HG02970 (cell line): ENCODE results near the gene NECAB2.

Experiments used
- ATAC-seq: cut with Tn5 transposase; IDR thresholded peaks from one replicate; pipeline ENCODE4 v1.9.1; 2021; ENCODE audit warnings: mild to moderate bottlenecking, moderate library complexity, moderate number of reproducible peaks; ENCODE audit not compliant: unreplicated experiment, low FRiP score

The NECAB2 gene

GRCh38 chr16:84014570-84015327 is 46.7 kb downstream of the NECAB2 start:
- ATAC-seq = no peak

- no peak for ATAC-seq
These were observed 47.4 kb downstream of the NECAB2 start for GRCh38 chr16:84015399-84015798.

- ATAC-seq = no peak
These were observed 48.4 kb downstream of the NECAB2 start for GRCh38 chr16:84016477-84016876.

GRCh38 chr16:84018710-84019109 is 50.7 kb downstream of the NECAB2 start:
- no peak for ATAC-seq

- no peak for ATAC-seq
These were observed 52.3 kb downstream of the NECAB2 start for GRCh38 chr16:84020353-84020752.

- ATAC-seq = no peak
These were observed 53.4 kb downstream of the NECAB2 start for GRCh38 chr16:84021488-84021887.

- ATAC-seq = no peak
These were observed 54.6 kb downstream of the NECAB2 start for GRCh38 chr16:84022644-84023043.

GRCh38 chr16:84024854-84025253 is 56.8 kb downstream of the NECAB2 start:
- no peak for ATAC-seq

GRCh38 chr16:84026606-84027005 is 58.6 kb downstream of the NECAB2 start:
- ATAC-seq = no peak

GRCh38 chr16:84027625-84028024 is 59.6 kb downstream of the NECAB2 start:
- no peak for ATAC-seq

- no peak for ATAC-seq
These were observed 61.4 kb downstream of the NECAB2 start for GRCh38 chr16:84029297-84030047.

- no peak for ATAC-seq
These were observed 63.5 kb downstream of the NECAB2 start for GRCh38 chr16:84031556-84031955.

GRCh38 chr16:84032458-84033178 is 64.6 kb downstream of the NECAB2 start:
- no peak for ATAC-seq

- no peak for ATAC-seq
These were observed 65.5 kb downstream of the NECAB2 start for GRCh38 chr16:84033251-84034195.

GRCh38 chr16:84034516-84034915 is 66.5 kb downstream of the NECAB2 start:
- ATAC-seq = no peak

GRCh38 chr16:84036131-84036530 is 68.1 kb downstream of the NECAB2 start:
- no peak for ATAC-seq

- no peak for ATAC-seq
These were observed 69.0 kb downstream of the NECAB2 start for GRCh38 chr16:84036982-84037425.

- no peak for ATAC-seq
These were observed 70.4 kb downstream of the NECAB2 start for GRCh38 chr16:84038469-84038868.

GRCh38 chr16:84039696-84040095 is 71.7 kb downstream of the NECAB2 start:
- ATAC-seq = no peak

GRCh38 chr16:84040226-84040822 is 72.3 kb downstream of the NECAB2 start:
- ATAC-seq = no peak
